ENCODE results near the gene BRAT1. TPM values are rescaled to one million over a fixed set of nuclear protein-coding genes. Genes with fewer than 3 reads are reported as not detected.

The BRAT1 gene
- total RNA-seq, 2 experiments from 2014 or later, result 24.1 to 24.5 TPM

DNA sequence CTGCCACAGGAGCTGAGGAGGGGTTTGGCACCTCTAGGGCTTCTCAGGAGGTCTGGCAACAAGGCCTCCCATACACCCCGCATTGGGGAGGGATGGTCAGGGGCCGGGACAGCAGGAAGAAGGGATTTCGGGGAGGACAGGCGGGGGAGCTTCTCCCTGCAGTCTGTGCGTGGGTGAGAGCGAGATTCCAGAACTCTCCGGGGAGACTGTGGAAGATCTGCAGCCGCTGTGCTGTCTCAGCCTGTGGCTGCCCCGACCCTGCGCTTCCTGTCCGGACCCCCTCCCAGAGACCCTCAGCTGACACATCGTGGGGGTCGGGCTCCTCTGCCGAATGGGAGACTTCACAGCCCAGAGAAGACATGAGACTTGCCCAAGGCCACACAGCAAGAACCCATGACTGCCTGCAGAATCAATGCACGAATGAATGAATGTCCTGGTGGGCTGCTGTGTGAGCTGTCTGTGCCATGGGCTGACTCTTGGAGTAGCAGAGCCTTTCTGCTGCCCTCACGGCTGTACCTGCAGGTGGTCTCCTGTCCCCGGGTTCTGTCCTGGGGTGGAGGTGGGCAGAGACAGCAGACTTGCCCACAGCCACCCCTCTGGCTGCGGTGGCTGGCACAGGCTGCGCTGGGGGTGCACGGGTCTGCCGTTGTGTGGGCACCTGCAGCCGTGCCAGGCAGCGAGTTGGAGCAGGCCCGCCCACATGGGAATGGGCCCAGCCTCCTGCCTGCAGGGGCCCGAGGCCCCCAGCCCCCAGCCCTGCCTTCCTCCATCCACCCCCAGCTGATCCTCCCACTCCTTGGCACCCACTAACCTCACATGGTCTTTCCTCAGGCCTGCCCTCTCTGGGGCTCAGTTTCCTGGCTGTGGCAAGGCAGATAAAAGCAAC is 52.0 kb downstream of the BRAT1 start:
- no peaks in the 10 kb centered on the region for H3K9me3 Mint-ChIP-seq
- H3K4me1 Mint-ChIP-seq (ENCODE audit: low read depth), result peaks cover 16% of the 10 kb centered on the region
- no peaks in the 10 kb centered on the region for H3K36me3 ChIP-seq (ENCODE audit: insufficient read depth, low read length)
- no peaks in the 10 kb centered on the region for H3K36me3 Mint-ChIP-seq (ENCODE audit: low read depth)
- peaks cover 22% of the 10 kb centered on the region for H3K4me1 ChIP-seq (ENCODE audit: insufficient read depth, low read length)
- no peak overlapping the region for H3K27ac ChIP-seq (ENCODE audit: low read depth in 1 of 2, low read length in 2 of 2)
- no peak for TF ChIP-seq CTCF (IDR thresholded peaks at IDR 0.05)
- H3K4me3 ChIP-seq (ENCODE audit: low read length), result no peak overlapping the region
- ChIA-PET POLR2A (interaction anchor here (1.1 kb wide), 1 partner anchor 19 kb away, joined by 3 read pairs; no protein-coding TSS in a partner anchor), CTCF (no interaction called here)
- H3K4me3 Mint-ChIP-seq, result no peak overlapping the region
- H3K27ac Mint-ChIP-seq, result no peak overlapping the region
- no peaks in the 10 kb centered on the region for H3K9me3 ChIP-seq (ENCODE audit: control insufficient read depth in 1 of 2, insufficient read depth in 1 of 2, low read length in 2 of 2)
- ATAC-seq (ENCODE audit: poor library complexity), result no peak
- intact Hi-C loops (cut with DNase I, micrococcal nuclease), result no loop called here
- H3K27me3 ChIP-seq (ENCODE audit: control insufficient read depth in 1 of 2, insufficient read depth in 2 of 2, low read length in 2 of 2), result peaks cover 0 to 3% of the 10 kb centered on the region in 2 experiments
- no peak for DNase-seq
- H3K27me3 Mint-ChIP-seq, result no peaks in the 10 kb centered on the region

GRCh38 chr7:2502647-2502966 is 52.7 kb downstream of the BRAT1 start:
- TF ChIP-seq CTCF (IDR thresholded peaks at IDR 0.05), result no peak
- Histone ChIP-seq H3K27me3 (ENCODE audit: control insufficient read depth in 1 of 2, insufficient read depth in 2 of 2, low read length in 2 of 2) (peaks cover 0 to 9% of the 10 kb centered on the region in 2 experiments), H3K9me3 (ENCODE audit: control insufficient read depth in 1 of 2, insufficient read depth in 1 of 2, low read length in 2 of 2) (peaks cover 0 to 6% of the 10 kb centered on the region in 2 experiments), H3K27ac (ENCODE audit: low read depth in 1 of 2, low read length in 2 of 2) (no peak overlapping the region), H3K4me1 (ENCODE audit: insufficient read depth, low read length) (peaks cover 21% of the 10 kb centered on the region), H3K36me3 (ENCODE audit: insufficient read depth, low read length) (no peaks in the 10 kb centered on the region), H3K4me3 (ENCODE audit: low read length) (no peak overlapping the region)
- Mint-ChIP-seq H3K36me3 (ENCODE audit: low read depth) (no peaks in the 10 kb centered on the region), H3K27ac (no peak overlapping the region), H3K4me3 (no peak overlapping the region), H3K9me3 (no peaks in the 10 kb centered on the region), H3K27me3 (no peaks in the 10 kb centered on the region), H3K4me1 (ENCODE audit: low read depth) (peaks cover 9% of the 10 kb centered on the region)
- ATAC-seq (ENCODE audit: poor library complexity), result no peak
- intact Hi-C loops (cut with DNase I, micrococcal nuclease), result no loop called here
- DNase-seq, result no peak
- CTCF ChIA-PET, result no interaction called here
- POLR2A ChIA-PET, result interaction anchor here (1.1 kb wide), 1 partner anchor 20 kb away, joined by 3 read pairs; no protein-coding TSS in a partner anchor

DNA sequence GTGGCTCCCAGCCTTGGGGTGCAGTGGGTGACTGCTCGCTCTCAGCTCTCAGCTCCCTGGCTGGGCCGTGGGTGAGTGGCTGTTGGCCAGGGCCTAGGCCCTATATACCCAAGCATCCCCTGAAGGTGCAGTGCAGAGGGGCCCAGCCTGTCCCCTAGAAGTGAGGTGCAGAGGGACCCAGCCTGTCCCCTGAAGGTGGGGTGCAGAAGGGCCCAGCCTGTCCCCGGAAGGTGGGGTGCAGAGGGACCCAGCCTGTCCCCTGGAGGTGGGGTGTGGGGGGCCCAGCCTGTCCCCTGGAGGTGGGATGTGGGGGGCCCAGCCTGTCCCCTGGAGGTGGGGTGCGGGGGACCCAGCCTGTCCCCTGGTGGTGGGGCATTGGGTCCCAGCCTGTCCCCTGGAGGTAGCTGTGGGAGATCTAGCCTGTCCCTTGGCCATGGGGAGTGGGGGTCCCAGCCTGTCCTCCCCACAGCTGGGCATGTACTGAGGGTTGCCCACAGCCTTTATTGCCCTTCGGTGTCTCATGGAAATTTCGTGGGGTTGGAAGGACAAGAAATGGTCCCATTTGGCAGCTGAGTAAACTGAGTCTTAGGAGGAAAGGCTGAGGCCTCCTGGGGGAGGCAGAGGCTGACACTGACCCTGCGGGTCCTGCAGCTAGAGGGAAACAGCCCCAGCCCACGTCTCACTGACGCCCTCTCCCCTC is 53.2 kb downstream of the BRAT1 start:
- ATAC-seq (ENCODE audit: poor library complexity) (no peak), DNase-seq (no peak)
- no peaks in the 10 kb centered on the region for H3K9me3 Mint-ChIP-seq
- Histone ChIP-seq H3K9me3 (ENCODE audit: control insufficient read depth in 1 of 2, insufficient read depth in 1 of 2, low read length in 2 of 2) (peaks cover 0 to 11% of the 10 kb centered on the region in 2 experiments), H3K4me1 (ENCODE audit: insufficient read depth, low read length) (peaks cover 21% of the 10 kb centered on the region), H3K4me3 (ENCODE audit: low read length) (no peak overlapping the region), H3K36me3 (ENCODE audit: insufficient read depth, low read length) (no peaks in the 10 kb centered on the region), H3K27me3 (ENCODE audit: control insufficient read depth in 1 of 2, insufficient read depth in 2 of 2, low read length in 2 of 2) (peaks cover 3 to 14% of the 10 kb centered on the region in 2 experiments), H3K27ac (ENCODE audit: low read depth in 1 of 2, low read length in 2 of 2) (no peak overlapping the region)
- H3K36me3 Mint-ChIP-seq (ENCODE audit: low read depth), result no peaks in the 10 kb centered on the region
- H3K4me3 Mint-ChIP-seq, result no peak overlapping the region
- no peak for TF ChIP-seq CTCF (IDR thresholded peaks at IDR 0.05)
- intact Hi-C loops (cut with DNase I, micrococcal nuclease), result no loop called here
- H3K27ac Mint-ChIP-seq, result no peak overlapping the region
- H3K4me1 Mint-ChIP-seq (ENCODE audit: low read depth), result peaks cover 5% of the 10 kb centered on the region
- ChIA-PET POLR2A (interaction anchor here (0.9 to 1.1 kb wide), 2 partner anchors 21 to 28 kb away, joined by 3 read pairs; no protein-coding TSS in a partner anchor), CTCF (no interaction called here)
- no peaks in the 10 kb centered on the region for H3K27me3 Mint-ChIP-seq

All from CD4-positive, alpha-beta T cell (primary cell).